Tibial nerve (tissue), 4 donors: ENCODE measurements around the gene TIGD6.

ENCODE experiments used
- CTCF ChIP-seq, 5 experiments: fragments of 200-600 bp in 3 of 5; fragments of 450-650 bp in 2 of 5; sonication (generic) in 3 of 5; IDR thresholded peaks; one replicate each; pipeline ENCODE4 v1.5.1; 2016 to 2019; ENCODE audit warnings: antibody characterized with exemption in 5 of 5, mild to moderate bottlenecking in 3 of 5, moderate library complexity in 2 of 5
- EP300 ChIP-seq, 2 donors: sonication (generic); formaldehyde crosslinking; IDR thresholded peaks; one replicate each; pipeline ENCODE4 v1.6.1; 2017; ENCODE audit warnings: antibody characterized with exemption in 2 of 2, mild to moderate bottlenecking in 1 of 2
- POLR2A ChIP-seq, 2 donors: fragments of 450-650 bp; IDR thresholded peaks; one replicate each; pipeline ENCODE4 v1.6.1; 2017; ENCODE audit warnings: antibody characterized with exemption in 2 of 2, mild to moderate bottlenecking in 2 of 2, moderate library complexity in 2 of 2

GRCh38 chr5:150044712-150045111 is 44.3 kb upstream of the TIGD6 start:
- TF ChIP-seq CTCF (IDR thresholded peaks at IDR 0.05) (no peak), EP300 (IDR thresholded peaks at IDR 0.05) (no peak), POLR2A (IDR thresholded peaks at IDR 0.05) (no peak)
